Measurements from ENCODE around the gene DNASE1L2.

DNASE1L2 gene

DNA sequence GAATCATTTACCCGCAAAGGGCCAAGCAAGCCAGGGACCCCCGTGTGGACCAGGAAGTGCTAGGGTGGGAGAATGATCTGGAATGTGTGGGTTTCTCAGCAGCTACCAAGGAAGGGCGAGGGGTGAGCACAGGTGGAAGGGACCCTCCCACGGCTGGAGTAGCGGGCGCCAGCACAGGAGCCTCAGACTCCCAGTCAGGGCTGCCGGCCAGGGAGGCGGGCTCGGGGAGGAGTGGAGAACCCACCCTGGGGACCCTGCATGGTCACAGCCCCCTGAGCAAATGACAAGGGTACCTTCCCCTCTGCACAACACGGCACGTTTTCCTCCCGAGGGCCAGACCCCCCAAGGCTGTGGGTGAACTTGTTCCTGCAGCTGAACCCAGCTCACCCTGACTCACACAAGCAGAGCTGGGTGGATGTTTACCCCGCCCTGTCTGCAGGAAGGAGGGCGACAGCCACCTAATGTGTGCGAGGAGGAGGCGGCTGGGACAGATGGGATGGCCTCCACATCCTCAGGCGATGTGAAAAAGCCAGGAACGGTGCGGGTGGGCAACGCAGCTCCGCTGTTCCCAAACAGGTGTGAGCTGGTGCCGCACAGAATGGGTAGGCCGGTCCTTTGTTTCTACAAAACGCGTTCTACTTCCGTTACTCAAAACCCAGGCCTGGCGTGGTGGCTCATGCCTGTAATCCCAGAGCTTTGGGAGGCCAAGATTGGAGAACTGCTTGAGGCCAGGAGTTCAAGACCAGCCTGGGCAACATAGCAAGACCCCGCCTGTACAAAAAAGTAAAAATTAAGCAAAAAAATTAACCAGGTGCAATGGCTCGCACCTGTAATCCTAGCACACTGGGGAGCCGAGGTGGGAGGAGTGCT is 8.9 kb downstream of the DNASE1L2 start:
- TF ChIP-seq CTCF (conservative IDR thresholded peaks at IDR 0.05), result no peak
- H3K27ac ChIP-seq, result no peak overlapping the region

DNA sequence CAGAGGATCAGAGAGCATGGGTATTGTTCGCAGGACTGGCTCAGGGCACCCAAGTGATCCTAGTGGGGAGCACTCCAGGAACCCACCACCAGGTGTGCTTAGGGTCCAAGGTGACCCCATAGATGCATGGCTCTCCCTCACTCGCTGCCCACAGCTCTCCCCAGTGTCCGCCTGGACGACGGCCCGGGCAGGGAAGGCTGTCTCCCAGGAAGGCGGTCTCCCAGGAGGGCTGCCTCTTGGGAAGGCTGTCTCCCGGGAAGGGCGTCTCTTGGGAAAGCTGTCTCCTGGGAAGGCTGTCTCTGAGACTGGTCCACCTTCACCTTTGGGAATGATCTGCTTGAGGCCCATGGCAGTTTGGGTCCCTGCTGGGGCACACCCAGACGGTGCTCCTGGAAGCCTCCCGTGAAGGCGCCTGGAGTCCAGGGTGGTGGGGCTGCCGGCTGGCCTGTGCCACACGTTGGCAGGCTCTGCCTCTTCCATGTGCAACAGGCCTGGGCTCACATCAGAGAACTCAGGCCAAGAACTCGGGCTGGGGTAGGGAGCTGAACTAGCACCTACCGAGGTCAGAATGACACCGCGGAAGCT is 10.1 kb downstream of the DNASE1L2 start:
- H3K27ac ChIP-seq, result no peak overlapping the region
- TF ChIP-seq CTCF (conservative IDR thresholded peaks at IDR 0.05), result no peak

DNA sequence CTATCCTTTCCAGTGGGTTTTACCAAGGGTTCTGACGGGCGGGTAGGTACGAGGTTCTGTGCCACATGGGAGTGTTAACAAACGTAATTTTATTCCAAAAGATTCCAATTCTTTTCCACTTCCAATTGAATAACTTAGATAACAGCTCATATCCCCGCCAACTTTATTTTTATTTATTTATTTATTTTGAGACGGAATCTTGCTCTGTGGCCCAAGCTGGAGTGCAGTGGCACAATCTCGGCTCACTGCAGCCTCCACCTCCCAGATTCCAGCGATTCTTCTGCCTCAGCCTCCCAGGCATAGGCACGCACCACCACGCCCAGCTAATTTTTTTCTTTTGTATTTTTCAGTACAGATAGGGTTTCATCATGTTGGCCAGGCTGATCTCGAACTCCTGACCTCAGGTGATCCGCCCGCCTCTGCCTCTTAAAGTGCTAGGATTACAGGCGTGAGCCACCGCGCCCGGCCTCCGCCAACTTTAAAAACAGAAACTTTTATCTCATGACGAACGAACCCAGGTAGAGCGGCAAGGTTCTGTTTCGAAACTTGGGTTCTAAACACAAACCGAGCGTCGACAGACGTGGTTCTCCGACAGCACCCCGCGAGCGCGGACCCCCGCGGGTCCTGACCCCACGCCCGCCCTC is 14.5 kb downstream of the DNASE1L2 start:
- TF ChIP-seq CTCF (conservative IDR thresholded peaks at IDR 0.05), result no peak
- peak overlapping the region; percentile 87 for H3K27ac ChIP-seq

DNA sequence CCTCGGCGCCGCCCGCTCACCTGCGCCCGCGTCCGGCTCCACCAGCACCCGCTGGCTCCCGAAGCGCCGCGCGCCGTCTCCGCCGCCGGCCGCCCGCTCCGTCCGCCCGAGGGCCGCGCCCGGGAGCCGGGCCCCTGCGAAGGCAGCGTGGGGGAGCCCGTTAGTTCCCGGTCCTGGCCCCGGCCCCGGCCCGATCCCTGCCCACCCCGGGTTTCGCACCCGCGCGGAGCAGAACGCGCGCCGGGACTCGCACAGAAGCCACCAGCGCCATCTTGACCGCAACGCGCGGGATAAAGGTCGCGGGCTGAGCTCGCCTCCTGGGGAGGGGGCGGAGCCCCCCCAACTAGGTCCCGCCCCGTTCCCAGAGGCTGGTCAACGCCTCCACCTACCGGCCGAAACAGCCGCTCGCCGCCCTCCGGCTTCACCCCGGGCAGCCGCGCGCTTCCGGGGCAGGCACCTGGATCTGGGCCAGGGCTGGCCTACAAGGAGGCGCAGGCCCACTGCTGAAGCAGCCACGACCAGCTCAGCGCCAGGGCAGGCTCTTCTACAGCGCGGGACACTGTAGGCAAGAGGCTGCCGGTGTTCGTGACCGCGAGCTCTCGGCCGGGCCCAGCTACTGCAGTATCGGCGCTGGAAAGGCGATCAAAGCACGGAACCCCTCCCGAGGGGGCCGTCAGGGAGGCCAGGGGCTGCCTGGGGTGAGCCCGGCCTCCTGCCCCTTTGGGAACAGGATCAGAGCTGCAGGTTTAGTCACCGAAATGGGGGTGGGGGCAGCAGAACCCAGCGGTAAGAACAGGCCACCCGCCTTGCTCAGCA is 15.3 kb downstream of the DNASE1L2 start, which contains the start of gene ECI1:
Gene ECI1 (minus strand): TSS at position 292 of the 816 bp plus-strand sequence. CDS start 21 bp downstream, at position 271.
- peak within 1 kb of the TSS; percentile 87 for H3K27ac ChIP-seq
- peak; percentile 66 for TF ChIP-seq CTCF (conservative IDR thresholded peaks at IDR 0.05)

DNA sequence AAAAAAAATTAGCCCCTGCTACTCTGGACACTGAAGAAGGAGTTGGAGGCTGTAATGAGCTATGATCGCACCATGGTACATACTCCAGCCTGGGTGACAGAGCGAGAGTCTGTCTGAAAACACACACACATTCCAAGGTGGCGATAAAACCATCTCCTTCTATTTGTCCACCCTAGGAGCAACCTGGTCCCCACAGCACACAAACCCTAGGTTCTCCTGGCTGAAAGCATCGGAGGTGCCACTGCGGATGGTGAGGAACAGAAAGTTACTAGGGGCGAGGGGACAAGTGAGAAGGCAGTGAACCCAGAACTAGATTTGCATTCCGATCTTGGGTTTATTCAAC is 16.5 kb downstream of the DNASE1L2 start:
- no peak for TF ChIP-seq CTCF (conservative IDR thresholded peaks at IDR 0.05)
- H3K27ac ChIP-seq, result peak overlapping the region; percentile 87

GRCh38 chr16:2253293-2253692 is 17.0 kb downstream of the DNASE1L2 start:
- H3K27ac ChIP-seq, result no peak overlapping the region
- TF ChIP-seq CTCF (conservative IDR thresholded peaks at IDR 0.05), result no peak
